PC-9 (cell line): ENCODE results near the gene VCL. TPM values are rescaled to one million over a fixed set of nuclear protein-coding genes. Genes with fewer than 3 reads are reported as not detected.

Source experiments
- BruUV-seq: library from RNA; stranded (reverse); fragments of 400-500 nt; replicated peaks from 2 replicates; lab custom pipeline; 2021; lab: Mats Ljungman, UMichigan
- CTCF ChIA-PET: fragments of 300-600 bp; sonication (Branson Sonifier 250); formaldehyde crosslinking; loops from one replicate; lab custom pipeline; 2022; ENCODE audit warnings: antibody characterized with exemption; lab: Charles Lee
- POLR2A ChIA-PET: fragments of 300-600 bp; sonication (Branson Sonifier 250); formaldehyde crosslinking; loops from one replicate; lab custom pipeline; 2022; ENCODE audit warnings: antibody characterized with exemption; ENCODE audit not compliant: unreplicated experiment; lab: Charles Lee
- DNase-seq, 2 experiments: peaks; one replicate each; pipeline versions ENCODE4 v3.0.0 to v3.0.0-alpha.2; 2015 to 2022; ENCODE audit warnings: mixed read lengths in 1 of 2
- H2AFZ ChIP-seq: fragments of 200-600 bp; sonication (generic); 2 replicates; pipeline ENCODE4 v1.8.1; 2017; ENCODE audit warnings: antibody characterized with exemption
- H3F3A ChIP-seq: fragments of 200-600 bp; sonication (generic); 2 replicates; pipeline ENCODE4 v1.8.1; 2017; ENCODE audit warnings: antibody characterized with exemption, mild to moderate bottlenecking, low read depth; ENCODE audit not compliant: insufficient read depth
- H3K27ac ChIP-seq: fragments of 200-600 bp; sonication (generic); 2 replicates; pipeline ENCODE4 v1.6.1; 2016; ENCODE audit warnings: mixed run types
- H3K27me3 ChIP-seq: fragments of 200-600 bp; sonication (generic); 2 replicates; pipeline ENCODE4 v1.6.1; 2016; ENCODE audit warnings: low read depth, mixed run types; ENCODE audit not compliant: insufficient read depth
- H3K36me3 ChIP-seq: fragments of 200-600 bp; sonication (generic); 2 replicates; pipeline ENCODE4 v1.6.1; 2016; ENCODE audit warnings: low read depth, mixed run types
- H3K4me1 ChIP-seq: fragments of 200-600 bp; sonication (generic); replicated peaks from 2 replicates; pipeline ENCODE4 v1.6.1; 2016; ENCODE audit warnings: mixed run types; ENCODE audit not compliant: insufficient read depth
- H3K4me2 ChIP-seq: fragments of 200-600 bp; sonication (generic); 2 replicates; pipeline ENCODE4 v1.6.1; 2017; ENCODE audit warnings: mixed run types
- H3K4me3 ChIP-seq: fragments of 200-600 bp; sonication (generic); 2 replicates; pipeline ENCODE4 v1.6.1; 2016; ENCODE audit warnings: mixed run types
- H3K79me2 ChIP-seq: fragments of 200-600 bp; sonication (generic); 2 replicates; pipeline ENCODE4 v1.6.1; 2017; ENCODE audit warnings: low read depth, mixed run types
- H3K9me2 ChIP-seq: fragments of 200-600 bp; sonication (generic); 2 replicates; pipeline ENCODE4 v1.8.1; 2017; ENCODE audit warnings: mild to moderate bottlenecking; ENCODE audit not compliant: insufficient read depth
- H3K9me3 ChIP-seq: fragments of 200-600 bp; sonication (generic); 2 replicates; pipeline ENCODE4 v1.8.1; 2016; ENCODE audit warnings: low read depth; ENCODE audit not compliant: insufficient read depth
- H4K20me1 ChIP-seq: fragments of 200-600 bp; sonication (generic); 2 replicates; pipeline ENCODE4 v1.8.1; 2017; ENCODE audit not compliant: insufficient read depth
- EZH2 ChIP-seq: fragments of 200-600 bp; sonication (generic); IDR thresholded peaks from 2 replicates; pipeline ENCODE4 v1.8.0; 2017; ENCODE audit warnings: antibody characterized with exemption, low read depth
- intact Hi-C: fragments of 100-400 bp; cut with micrococcal nuclease; formaldehyde crosslinking; loops from one replicate; pipeline ENCODE4 v1.10.0; 2022; ENCODE audit not compliant: unreplicated experiment
- total RNA-seq: library from RNA; stranded (reverse); gene quantifications from 2 replicates; pipeline ENCODE4 v1.2.3, GENCODE V29; 2021
- TF ChIP-seq, protein P1 (sequence below): fragments of 200-600 bp; sonication (generic); conservative IDR thresholded peaks from 2 replicates; pipeline ENCODE4 v1.6.1; 2017; ENCODE audit warnings: mixed run types, antibody characterized with exemption, mild to moderate bottlenecking, moderate library complexity

Gene VCL
- total RNA-seq, 1 experiment from 2014 or later = 208 TPM

DNA sequence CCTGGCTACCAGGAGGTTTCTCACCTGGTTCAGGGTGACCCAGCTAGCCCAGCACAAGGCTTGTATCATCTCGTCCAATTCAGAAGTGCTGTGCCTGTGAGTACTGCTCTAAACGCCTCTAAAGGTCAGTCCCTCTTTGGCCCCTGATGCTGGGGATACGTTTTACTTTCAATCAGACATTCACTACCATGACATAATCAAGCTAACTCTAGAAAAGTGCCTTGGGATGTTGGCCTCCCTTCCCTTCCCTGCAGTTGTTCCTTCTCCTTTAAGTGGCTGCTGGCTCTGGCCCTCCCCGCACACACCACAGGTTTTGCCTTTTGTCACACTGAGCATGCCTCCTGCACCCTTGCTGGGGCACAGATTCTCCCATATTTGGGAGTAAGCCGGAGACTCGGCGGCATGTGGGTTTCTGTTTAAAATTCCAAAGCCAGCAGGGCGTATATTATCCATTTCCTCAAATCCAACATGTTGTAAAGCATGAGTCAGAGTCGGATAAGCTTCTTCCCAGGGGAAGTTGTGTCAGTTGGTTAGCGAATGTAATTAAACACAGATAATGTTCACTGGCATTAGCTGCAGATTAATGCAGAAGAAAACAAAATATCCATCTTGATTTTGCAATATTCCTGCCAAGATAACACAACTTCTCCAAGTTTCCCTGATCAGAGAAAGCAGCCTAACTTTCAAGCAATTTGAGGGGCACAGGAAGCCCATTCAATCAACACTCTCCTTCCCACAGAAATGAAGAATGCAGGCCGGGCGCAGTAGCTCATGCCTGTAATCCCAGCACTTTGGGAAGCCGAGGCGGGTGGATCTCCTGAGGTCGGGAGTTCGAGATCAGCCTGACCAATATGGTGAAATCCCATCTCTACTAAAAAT is 31.8 kb upstream of the VCL start:
- Histone ChIP-seq H3K27me3 (no peaks in the 10 kb centered on the region), H3K79me2 (no peaks in the 10 kb centered on the region), H3F3A (peaks cover 37% of the 10 kb centered on the region), H3K4me1 (peaks cover 38% of the 10 kb centered on the region), H3K4me3 (peak overlapping the region; percentile 43; the same call in 1 of the 2 replicates), H3K4me2 (peak overlapping the region; percentile 77), H2AFZ (0 out of 2 replicates have a peak overlapping the region, but pooled peaks have one; percentile 23), H3K9me3 (no peaks in the 10 kb centered on the region), H3K27ac (peak overlapping the region; percentile 99), H4K20me1 (no peaks in the 10 kb centered on the region), H3K9me2 (no peaks in the 10 kb centered on the region), H3K36me3 (no peaks in the 10 kb centered on the region)
- CTCF ChIA-PET = interaction anchor here (0.6 to 1.0 kb wide), 3 partner anchors 10 to 42 kb away, joined by 3 to 6 read pairs (median 3); no protein-coding TSS in a partner anchor
- peak; percentile 93 to 99 for DNase-seq
- no peak for TF ChIP-seq EZH2
- TF ChIP-seq, protein P1, sequence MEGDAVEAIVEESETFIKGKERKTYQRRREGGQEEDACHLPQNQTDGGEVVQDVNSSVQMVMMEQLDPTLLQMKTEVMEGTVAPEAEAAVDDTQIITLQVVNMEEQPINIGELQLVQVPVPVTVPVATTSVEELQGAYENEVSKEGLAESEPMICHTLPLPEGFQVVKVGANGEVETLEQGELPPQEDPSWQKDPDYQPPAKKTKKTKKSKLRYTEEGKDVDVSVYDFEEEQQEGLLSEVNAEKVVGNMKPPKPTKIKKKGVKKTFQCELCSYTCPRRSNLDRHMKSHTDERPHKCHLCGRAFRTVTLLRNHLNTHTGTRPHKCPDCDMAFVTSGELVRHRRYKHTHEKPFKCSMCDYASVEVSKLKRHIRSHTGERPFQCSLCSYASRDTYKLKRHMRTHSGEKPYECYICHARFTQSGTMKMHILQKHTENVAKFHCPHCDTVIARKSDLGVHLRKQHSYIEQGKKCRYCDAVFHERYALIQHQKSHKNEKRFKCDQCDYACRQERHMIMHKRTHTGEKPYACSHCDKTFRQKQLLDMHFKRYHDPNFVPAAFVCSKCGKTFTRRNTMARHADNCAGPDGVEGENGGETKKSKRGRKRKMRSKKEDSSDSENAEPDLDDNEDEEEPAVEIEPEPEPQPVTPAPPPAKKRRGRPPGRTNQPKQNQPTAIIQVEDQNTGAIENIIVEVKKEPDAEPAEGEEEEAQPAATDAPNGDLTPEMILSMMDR = no peak
- intact Hi-C loops = loop anchor here (1.0 to 2.0 kb wide), 5 partner anchors 31 to 90 kb away; partner anchors contain the start of gene PLAU
- BruUV-seq = no TSS peak
- POLR2A ChIA-PET = interaction anchor here (0.5 to 3.1 kb wide), 10 partner anchors 10 to 82 kb away, joined by 3 to 57 read pairs (median 5); partner anchors contain the start of gene VCL

DNA sequence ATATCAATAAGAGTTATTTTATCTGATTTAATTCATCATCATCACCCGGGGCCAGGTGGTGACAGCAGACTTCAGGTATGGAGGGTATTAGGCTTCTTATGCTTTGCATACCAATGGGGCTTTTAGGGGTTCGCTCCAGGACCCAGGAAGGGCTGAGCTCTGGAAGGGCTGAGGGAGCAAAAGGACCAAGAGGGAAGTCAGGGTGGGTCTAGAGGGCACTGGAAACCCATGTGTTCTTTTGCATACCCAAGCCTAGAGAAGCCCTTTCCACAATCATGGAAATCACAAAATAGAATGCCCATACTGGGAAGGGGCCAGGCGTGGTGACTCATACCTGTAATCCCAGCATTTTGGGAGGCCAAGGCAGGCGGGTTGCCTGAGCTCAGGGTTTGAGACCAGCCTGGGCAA is 30.9 kb upstream of the VCL start:
- H3K27ac ChIP-seq = peak overlapping the region; percentile 99
- peak; percentile 25 to 48 for DNase-seq
- no peaks in the 10 kb centered on the region for H3K27me3 ChIP-seq
- H4K20me1 ChIP-seq = no peaks in the 10 kb centered on the region
- H3K79me2 ChIP-seq = no peaks in the 10 kb centered on the region
- H3K9me3 ChIP-seq = no peaks in the 10 kb centered on the region
- H2AFZ ChIP-seq = no peak overlapping the region
- no peak overlapping the region for H3K4me3 ChIP-seq
- TF ChIP-seq EZH2 = no peak
- TF ChIP-seq, protein P1 = no peak
- H3K4me1 ChIP-seq = peaks cover 38% of the 10 kb centered on the region
- ChIA-PET POLR2A (interaction anchor here (0.6 to 3.1 kb wide), 4 partner anchors 11 to 115 kb away, joined by 10 to 57 read pairs (median 18); partner anchors contain the start of gene VCL), CTCF (interaction anchor here (0.7 to 1.0 kb wide), 2 partner anchors 25 to 26 kb away, joined by 6 read pairs; no protein-coding TSS in a partner anchor)
- intact Hi-C loops = loop anchor here (2.0 kb wide), 1 partner anchor 78 kb away; no protein-coding TSS in a partner anchor
- no peaks in the 10 kb centered on the region; the same call in 1 of the 2 replicates for H3K9me2 ChIP-seq
- H3K4me2 ChIP-seq = peak overlapping the region; percentile 77
- peaks cover 41% of the 10 kb centered on the region for H3F3A ChIP-seq
- H3K36me3 ChIP-seq = no peaks in the 10 kb centered on the region
- BruUV-seq = no TSS peak

DNA sequence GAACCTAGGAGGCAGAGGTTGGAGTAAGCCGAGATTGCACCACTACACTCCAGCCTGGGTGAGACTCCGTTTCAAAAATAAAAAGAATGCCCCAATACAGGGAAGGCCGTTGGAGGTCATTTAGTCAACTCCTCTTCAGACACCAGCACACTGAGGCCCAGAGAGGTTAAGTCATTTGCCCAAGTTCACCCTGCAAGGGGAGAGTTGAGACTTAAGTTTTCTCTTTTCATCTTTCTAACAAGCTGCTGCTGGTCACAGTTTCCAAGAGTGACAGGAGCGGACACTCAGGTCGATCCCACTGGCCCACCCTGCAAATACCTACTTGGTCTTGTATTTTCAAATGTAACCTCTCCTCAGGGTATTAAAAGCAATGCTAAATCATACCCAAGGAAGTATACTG is 30.4 kb upstream of the VCL start:
- TF ChIP-seq, protein P1 = no peak
- TF ChIP-seq EZH2 = no peak
- ChIA-PET CTCF (interaction anchor here (0.5 to 1.0 kb wide), 3 partner anchors 24 to 83 kb away, joined by 4 to 6 read pairs (median 6); no protein-coding TSS in a partner anchor), POLR2A (interaction anchor here (0.7 to 3.1 kb wide), 3 partner anchors 11 to 91 kb away, joined by 11 to 57 read pairs (median 24); partner anchors contain the start of gene VCL)
- BruUV-seq = no TSS peak
- no peak overlapping the region for H3K4me2 ChIP-seq
- no peaks in the 10 kb centered on the region for H3K79me2 ChIP-seq
- no peaks in the 10 kb centered on the region for H4K20me1 ChIP-seq
- H3F3A ChIP-seq = peaks cover 41% of the 10 kb centered on the region
- H3K4me3 ChIP-seq = no peak overlapping the region
- H3K9me2 ChIP-seq = no peaks in the 10 kb centered on the region; the same call in 1 of the 2 replicates
- DNase-seq = no peak
- peaks cover 38% of the 10 kb centered on the region for H3K4me1 ChIP-seq
- H2AFZ ChIP-seq = no peak overlapping the region
- peak overlapping the region; percentile 99 for H3K27ac ChIP-seq
- intact Hi-C loops = loop anchor here (2.0 kb wide), 1 partner anchor 79 kb away; no protein-coding TSS in a partner anchor
- H3K9me3 ChIP-seq = no peaks in the 10 kb centered on the region
- H3K27me3 ChIP-seq = no peaks in the 10 kb centered on the region
- no peaks in the 10 kb centered on the region for H3K36me3 ChIP-seq
